ENCODE measurements around the gene CRAMP1.
A peak's percentile ranks its signal among the peaks of the same experiment; 100 is the strongest.

CRAMP1 gene

GRCh38 chr16:1655909-1656807 is 44.0 kb downstream of the CRAMP1 start:
- DNase-seq (ENCODE audit: low spot score): no peak

- DNase-seq (ENCODE audit: low spot score): no peak
Observed at GRCh38 chr16:1656808-1657617, 44.9 kb downstream of the CRAMP1 start.

- no peak for DNase-seq (ENCODE audit: low spot score)
Observed at GRCh38 chr16:1657841-1658240, 45.7 kb downstream of the CRAMP1 start.

GRCh38 chr16:1659031-1659430 is 46.9 kb downstream of the CRAMP1 start:
- no peak for DNase-seq (ENCODE audit: low spot score)

GRCh38 chr16:1661826-1662225 is 49.7 kb downstream of the CRAMP1 start:
- DNase-seq (ENCODE audit: low spot score): no peak

GRCh38 chr16:1662543-1662942 is 50.4 kb downstream of the CRAMP1 start:
- DNase-seq (ENCODE audit: low spot score): no peak

- DNase-seq (ENCODE audit: low spot score): no peak
Observed at GRCh38 chr16:1665829-1666228, 53.7 kb downstream of the CRAMP1 start.

- DNase-seq (ENCODE audit: low spot score): no peak
Observed at GRCh38 chr16:1666316-1666715, 54.2 kb downstream of the CRAMP1 start.

GRCh38 chr16:1667271-1667670 is 55.1 kb downstream of the CRAMP1 start:
- no peak for DNase-seq (ENCODE audit: low spot score)

GRCh38 chr16:1667916-1668315 is 55.8 kb downstream of the CRAMP1 start:
- no peak for DNase-seq (ENCODE audit: low spot score)

- DNase-seq (ENCODE audit: low spot score): no peak
Observed at GRCh38 chr16:1668612-1669319, 56.6 kb downstream of the CRAMP1 start.

GRCh38 chr16:1669698-1670097 is 57.5 kb downstream of the CRAMP1 start:
- DNase-seq (ENCODE audit: low spot score): no peak

GRCh38 chr16:1670371-1670770 is 58.2 kb downstream of the CRAMP1 start:
- DNase-seq (ENCODE audit: low spot score): no peak

- no peak for DNase-seq (ENCODE audit: low spot score)
Observed at GRCh38 chr16:1670866-1671265, 58.7 kb downstream of the CRAMP1 start.

GRCh38 chr16:1673424-1674151 is 61.4 kb downstream of the CRAMP1 start:
- no peak for DNase-seq (ENCODE audit: low spot score)

GRCh38 chr16:1674306-1674705 is 62.1 kb downstream of the CRAMP1 start:
- no peak for DNase-seq (ENCODE audit: low spot score)

- peak; percentile 85 for DNase-seq (ENCODE audit: low spot score)
Observed at GRCh38 chr16:1674751-1675664, 62.8 kb downstream of the CRAMP1 start.

- DNase-seq (ENCODE audit: low spot score): no peak
Observed at GRCh38 chr16:1676661-1677060, 64.5 kb downstream of the CRAMP1 start.

- DNase-seq (ENCODE audit: low spot score): no peak
Observed at GRCh38 chr16:1677339-1677738, 65.2 kb downstream of the CRAMP1 start.

GRCh38 chr16:1677942-1678499 is 65.9 kb downstream of the CRAMP1 start, which contains the start of gene JPT2:
Gene JPT2, plus strand, starts transcription at chr16:1678279. Its CDS starts 34 bp downstream, at chr16:1678313.
- DNase-seq (ENCODE audit: low spot score): peak; percentile 99
